H1 (cell line): Measurements from ENCODE around the gene IL4.

Source experiments
- JUND ChIP-seq: IDR thresholded peaks from 2 replicates; pipeline ENCODE4 v1.6.1; 2011; ENCODE audit warnings: mild to moderate bottlenecking, improper control_type of control experiment, low read length
- POLR2AphosphoS5 ChIP-seq: IDR thresholded peaks from 2 replicates; pipeline ENCODE4 v1.6.1; 2011; ENCODE audit warnings: low read depth, low read length
- SIN3A ChIP-seq, 2 experiments: IDR thresholded peaks in 1 of 2; conservative IDR thresholded peaks in 1 of 2; 2 replicates each; pipeline ENCODE4 v1.6.1; 2011 to 2012; ENCODE audit warnings: low read length in 2 of 2, improper control_type of control experiment in 1 of 2, low read depth in 1 of 2, mild to moderate bottlenecking in 1 of 2
- SUZ12 ChIP-seq: fragments of 200-600 bp; sonication (generic); IDR thresholded peaks from 2 replicates; pipeline ENCODE4 v1.6.1; 2012; ENCODE audit warnings: mild to moderate bottlenecking, inconsistent platforms, low read length, moderate library complexity, mixed read lengths
- TF ChIP-seq, protein P1 (sequence below), 3 experiments: IDR thresholded peaks; 1 replicate in 2 of 3; 2 replicates in 1 of 3; pipeline versions ENCODE4 v1.5.1 to v1.6.1; 2011; ENCODE audit warnings: low read length in 3 of 3, mild to moderate bottlenecking in 3 of 3, inconsistent platforms in 2 of 3, low read depth in 1 of 3, moderate library complexity in 1 of 3; ENCODE audit not compliant: insufficient read depth in 1 of 3; ENCODE audit errors: control extremely low read depth in 1 of 3

DNA sequence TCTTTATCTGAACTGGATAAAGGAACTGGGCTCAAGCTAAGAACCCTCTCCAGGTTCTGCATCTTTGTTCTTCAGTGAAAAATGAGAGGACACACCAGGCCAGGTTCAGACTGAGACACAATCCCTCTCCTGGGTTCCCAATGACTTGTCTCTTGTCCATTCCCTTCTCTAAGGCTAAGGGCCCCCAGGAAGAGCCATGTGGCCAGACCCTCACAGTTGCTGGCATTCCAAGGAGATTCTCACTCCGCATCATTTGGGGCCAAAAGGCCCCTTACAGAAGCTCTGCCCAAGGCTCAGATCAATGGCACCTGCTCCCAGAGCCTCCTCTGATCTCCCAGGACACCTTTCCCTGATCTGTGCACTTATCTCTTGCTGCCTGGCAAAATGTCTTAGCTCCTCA, 4.9 kb downstream of the IL4 start:
- TF ChIP-seq POLR2AphosphoS5 (no peak), SIN3A (conservative IDR thresholded peaks at IDR 0.05 in 1 of 2, IDR thresholded peaks at IDR 0.05 in 1 of 2; ENCODE audit: low read depth in 1 of 2, low read length in 2 of 2) (no peak), SUZ12 (no peak), JUND (no peak)
- TF ChIP-seq, protein P1, sequence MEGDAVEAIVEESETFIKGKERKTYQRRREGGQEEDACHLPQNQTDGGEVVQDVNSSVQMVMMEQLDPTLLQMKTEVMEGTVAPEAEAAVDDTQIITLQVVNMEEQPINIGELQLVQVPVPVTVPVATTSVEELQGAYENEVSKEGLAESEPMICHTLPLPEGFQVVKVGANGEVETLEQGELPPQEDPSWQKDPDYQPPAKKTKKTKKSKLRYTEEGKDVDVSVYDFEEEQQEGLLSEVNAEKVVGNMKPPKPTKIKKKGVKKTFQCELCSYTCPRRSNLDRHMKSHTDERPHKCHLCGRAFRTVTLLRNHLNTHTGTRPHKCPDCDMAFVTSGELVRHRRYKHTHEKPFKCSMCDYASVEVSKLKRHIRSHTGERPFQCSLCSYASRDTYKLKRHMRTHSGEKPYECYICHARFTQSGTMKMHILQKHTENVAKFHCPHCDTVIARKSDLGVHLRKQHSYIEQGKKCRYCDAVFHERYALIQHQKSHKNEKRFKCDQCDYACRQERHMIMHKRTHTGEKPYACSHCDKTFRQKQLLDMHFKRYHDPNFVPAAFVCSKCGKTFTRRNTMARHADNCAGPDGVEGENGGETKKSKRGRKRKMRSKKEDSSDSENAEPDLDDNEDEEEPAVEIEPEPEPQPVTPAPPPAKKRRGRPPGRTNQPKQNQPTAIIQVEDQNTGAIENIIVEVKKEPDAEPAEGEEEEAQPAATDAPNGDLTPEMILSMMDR (IDR thresholded peaks at IDR 0.05; ENCODE audit: control extremely low read depth in 1 of 3, insufficient read depth in 1 of 3, low read depth in 1 of 3, low read length in 3 of 3): no peak
